SKM-1 (cell line): Measurements from ENCODE around the gene SKAP1.

ENCODE experiments used
- DNase-seq: peaks from one replicate; lab custom pipeline; 2025; ENCODE audit not compliant: unreplicated experiment; lab: John Stamatoyannopoulos, UW

The SKAP1 gene

GRCh38 chr17:48179071-48179945, 250.7 kb downstream of the SKAP1 start:
- DNase-seq: no peak

GRCh38 chr17:48178317-48178716, 251.7 kb downstream of the SKAP1 start:
- no peak for DNase-seq

- DNase-seq: no peak
Measured at GRCh38 chr17:48177816-48178215, 252.2 kb downstream of the SKAP1 start.

GRCh38 chr17:48176471-48176855, 253.6 kb downstream of the SKAP1 start:
- no peak for DNase-seq

GRCh38 chr17:48175692-48176470, 254.1 kb downstream of the SKAP1 start:
- DNase-seq: no peak

- no peak for DNase-seq
Measured at GRCh38 chr17:48174833-48175523, 255.0 kb downstream of the SKAP1 start.

GRCh38 chr17:48173191-48173984, 256.6 kb downstream of the SKAP1 start:
- DNase-seq: no peak

- DNase-seq: no peak
Measured at GRCh38 chr17:48169926-48170325, 260.1 kb downstream of the SKAP1 start.

- no peak for DNase-seq
Measured at GRCh38 chr17:48163809-48164208, 266.2 kb downstream of the SKAP1 start.

- DNase-seq: no peak
Measured at GRCh38 chr17:48162946-48163506, 267.0 kb downstream of the SKAP1 start.

GRCh38 chr17:48162306-48162934, 267.6 kb downstream of the SKAP1 start:
- no peak for DNase-seq

- DNase-seq: no peak
Measured at GRCh38 chr17:48161127-48161905, 268.7 kb downstream of the SKAP1 start.

GRCh38 chr17:48160177-48161081, 269.6 kb downstream of the SKAP1 start:
- no peak for DNase-seq

- DNase-seq: no peak
Measured at GRCh38 chr17:48159232-48159631, 270.8 kb downstream of the SKAP1 start.

- DNase-seq: no peak
Measured at GRCh38 chr17:48155889-48156611, 274.0 kb downstream of the SKAP1 start.

- DNase-seq: no peak
Measured at GRCh38 chr17:48153691-48154358, 276.2 kb downstream of the SKAP1 start.

- no peak for DNase-seq
Measured at GRCh38 chr17:48152289-48152688, 277.7 kb downstream of the SKAP1 start.
